ENCODE measurements around the gene NAA38.
A peak's percentile ranks its signal among the peaks of the same experiment; 100 is the strongest.

NAA38 gene

DNA sequence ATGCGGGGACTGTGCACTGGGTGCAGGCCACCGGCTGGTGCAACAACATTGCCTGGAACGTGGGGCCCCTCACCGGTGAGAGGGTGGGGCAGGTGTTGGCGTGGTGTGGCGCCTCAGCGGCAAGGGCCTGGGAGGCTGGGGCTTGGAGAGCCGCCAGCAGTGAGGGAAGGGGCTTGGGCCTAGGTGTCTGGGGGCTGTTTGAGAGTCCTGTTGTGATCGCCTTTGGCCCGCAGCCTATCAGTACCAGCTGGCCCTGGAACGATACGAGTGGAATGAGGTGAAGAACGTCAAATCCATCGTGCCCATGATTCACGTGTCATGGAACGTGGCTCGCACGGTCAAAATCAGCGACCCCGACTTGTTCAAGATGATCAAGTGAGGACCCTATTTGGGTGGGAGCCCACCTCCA, 5.1 kb downstream of the NAA38 start:
- no peak for DNase-seq (ENCODE audit: low read depth)

DNA sequence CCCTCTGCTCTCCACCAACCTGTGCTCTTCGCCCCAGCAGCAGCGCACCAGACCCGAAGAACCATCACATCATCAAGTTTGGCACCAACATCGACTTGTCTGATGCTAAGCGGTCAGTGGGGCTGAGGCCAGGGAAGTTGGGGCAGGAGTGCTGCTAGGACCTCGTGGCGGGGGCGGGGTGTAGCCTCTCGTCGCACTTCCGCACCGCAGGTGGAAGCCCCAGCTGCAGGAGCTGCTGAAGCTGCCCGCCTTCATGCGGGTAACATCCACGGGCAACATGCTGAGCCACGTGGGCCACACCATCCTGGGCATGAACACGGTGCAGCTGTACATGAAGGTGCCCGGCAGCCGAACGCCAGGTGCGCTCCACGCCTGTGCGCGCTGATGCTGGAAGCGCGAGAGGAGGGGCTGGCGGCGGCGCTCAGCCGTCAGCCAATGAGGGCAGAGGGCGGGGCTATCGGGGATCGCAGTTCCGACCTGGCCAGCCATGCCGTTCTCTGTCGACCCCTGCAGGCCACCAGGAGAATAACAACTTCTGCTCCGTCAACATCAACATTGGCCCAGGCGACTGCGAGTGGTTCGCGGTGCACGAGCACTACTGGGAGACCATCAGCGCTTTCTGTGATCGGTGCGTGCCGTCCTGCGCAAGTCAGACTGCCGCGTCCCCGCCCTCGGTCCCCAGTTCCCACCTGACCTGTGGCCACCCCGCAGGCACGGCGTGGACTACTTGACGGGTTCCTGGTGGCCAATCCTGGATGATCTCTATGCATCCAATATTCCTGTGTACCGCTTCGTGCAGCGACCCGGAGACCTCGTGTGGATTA, 5.7 kb downstream of the NAA38 start:
- DNase-seq (ENCODE audit: low read depth) = peak; percentile 84

DNA sequence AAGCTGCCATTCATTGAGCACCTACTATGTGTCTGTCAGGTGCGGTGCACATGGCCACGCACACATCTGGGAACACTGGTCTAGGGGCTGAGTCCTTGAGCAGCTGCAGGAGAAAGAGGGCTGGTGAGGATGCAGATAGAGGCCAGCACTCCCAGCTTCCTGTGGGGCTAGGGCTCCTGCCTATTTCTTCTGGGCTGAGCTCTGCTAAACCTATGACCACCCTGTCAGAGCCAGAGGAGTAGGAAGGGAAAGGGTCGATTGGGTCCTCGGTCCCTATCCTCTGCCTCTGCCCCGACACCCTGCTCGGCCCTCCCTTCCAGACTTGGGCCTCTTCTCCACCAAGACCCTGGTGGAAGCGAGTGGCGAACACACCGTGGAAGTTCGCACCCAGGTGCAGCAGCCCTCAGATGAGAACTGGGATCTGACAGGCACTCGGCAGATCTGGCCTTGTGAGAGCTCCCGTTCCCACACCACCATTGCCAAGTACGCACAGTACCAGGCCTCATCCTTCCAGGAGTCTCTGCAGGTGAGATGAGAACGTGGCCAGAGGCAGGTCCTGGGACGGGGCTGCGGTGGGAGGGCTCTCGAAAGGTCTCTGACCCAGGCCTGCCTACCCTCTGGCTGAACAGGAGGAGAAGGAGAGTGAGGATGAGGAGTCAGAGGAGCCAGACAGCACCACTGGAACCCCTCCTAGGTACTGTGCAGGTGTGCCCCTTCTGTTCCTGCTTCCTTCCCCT, 6.5 kb downstream of the NAA38 start:
- DNase-seq (ENCODE audit: low read depth) = no peak

GRCh38 chr17:7849751-7850504, 7.4 kb downstream of the NAA38 start:
- no peak for DNase-seq (ENCODE audit: low read depth)

DNA sequence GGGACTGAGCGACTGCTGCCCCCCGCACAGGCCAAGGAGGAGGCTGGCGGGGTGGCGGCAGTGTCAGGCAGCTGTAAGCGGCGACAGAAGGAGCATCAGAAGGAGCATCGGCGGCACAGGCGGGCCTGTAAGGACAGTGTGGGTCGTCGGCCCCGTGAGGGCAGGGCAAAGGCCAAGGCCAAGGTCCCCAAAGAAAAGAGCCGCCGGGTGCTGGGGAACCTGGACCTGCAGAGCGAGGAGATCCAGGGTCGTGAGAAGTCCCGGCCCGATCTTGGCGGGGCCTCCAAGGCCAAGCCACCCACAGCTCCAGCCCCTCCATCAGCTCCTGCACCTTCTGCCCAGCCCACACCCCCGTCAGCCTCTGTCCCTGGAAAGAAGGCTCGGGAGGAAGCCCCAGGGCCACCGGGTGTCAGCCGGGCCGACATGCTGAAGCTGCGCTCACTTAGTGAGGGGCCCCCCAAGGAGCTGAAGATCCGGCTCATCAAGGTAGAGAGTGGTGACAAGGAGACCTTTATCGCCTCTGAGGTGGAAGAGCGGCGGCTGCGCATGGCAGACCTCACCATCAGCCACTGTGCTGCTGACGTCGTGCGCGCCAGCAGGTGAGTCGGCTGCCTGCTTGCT, 8.1 kb downstream of the NAA38 start:
- no peak for DNase-seq (ENCODE audit: low read depth)

DNA sequence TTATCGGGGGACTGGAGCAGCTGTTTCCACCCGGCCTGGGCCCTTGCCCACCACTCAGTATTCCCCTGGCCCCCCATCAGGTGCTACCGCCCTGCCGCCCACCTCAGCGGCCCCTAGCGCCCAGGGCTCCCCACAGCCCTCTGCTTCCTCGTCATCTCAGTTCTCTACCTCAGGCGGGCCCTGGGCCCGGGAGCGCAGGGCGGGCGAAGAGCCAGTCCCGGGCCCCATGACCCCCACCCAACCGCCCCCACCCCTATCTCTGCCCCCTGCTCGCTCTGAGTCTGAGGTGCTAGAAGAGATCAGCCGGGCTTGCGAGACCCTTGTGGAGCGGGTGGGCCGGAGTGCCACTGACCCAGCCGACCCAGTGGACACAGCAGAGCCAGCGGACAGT, 8.6 kb downstream of the NAA38 start:
- DNase-seq (ENCODE audit: low read depth) = no peak

DNA sequence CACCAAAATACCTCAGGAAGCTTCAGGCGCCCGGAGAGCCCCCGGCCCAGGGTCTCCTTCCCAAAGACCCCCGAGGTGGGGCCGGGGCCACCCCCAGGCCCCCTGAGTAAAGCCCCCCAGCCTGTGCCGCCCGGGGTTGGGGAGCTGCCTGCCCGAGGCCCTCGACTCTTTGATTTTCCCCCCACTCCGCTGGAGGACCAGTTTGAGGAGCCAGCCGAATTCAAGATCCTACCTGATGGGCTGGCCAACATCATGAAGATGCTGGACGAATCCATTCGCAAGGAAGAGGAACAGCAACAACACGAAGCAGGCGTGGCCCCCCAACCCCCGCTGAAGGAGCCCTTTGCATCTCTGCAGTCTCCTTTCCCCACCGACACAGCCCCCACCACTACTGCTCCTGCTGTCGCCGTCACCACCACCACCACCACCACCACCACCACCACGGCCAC, 9.2 kb downstream of the NAA38 start:
- no peak for DNase-seq (ENCODE audit: low read depth)

- DNase-seq (ENCODE audit: low read depth) = no peak
These were observed 10.3 kb downstream of the NAA38 start for GRCh38 chr17:7846765-7847661.

- no peak for DNase-seq (ENCODE audit: low read depth)
These were observed 11.2 kb downstream of the NAA38 start for GRCh38 chr17:7846063-7846735.

GRCh38 chr17:7845359-7846062, 11.8 kb downstream of the NAA38 start:
- no peak for DNase-seq (ENCODE audit: low read depth)

GRCh38 chr17:7844292-7845154, 12.8 kb downstream of the NAA38 start:
- peak; percentile 88 for DNase-seq (ENCODE audit: low read depth)

DNA sequence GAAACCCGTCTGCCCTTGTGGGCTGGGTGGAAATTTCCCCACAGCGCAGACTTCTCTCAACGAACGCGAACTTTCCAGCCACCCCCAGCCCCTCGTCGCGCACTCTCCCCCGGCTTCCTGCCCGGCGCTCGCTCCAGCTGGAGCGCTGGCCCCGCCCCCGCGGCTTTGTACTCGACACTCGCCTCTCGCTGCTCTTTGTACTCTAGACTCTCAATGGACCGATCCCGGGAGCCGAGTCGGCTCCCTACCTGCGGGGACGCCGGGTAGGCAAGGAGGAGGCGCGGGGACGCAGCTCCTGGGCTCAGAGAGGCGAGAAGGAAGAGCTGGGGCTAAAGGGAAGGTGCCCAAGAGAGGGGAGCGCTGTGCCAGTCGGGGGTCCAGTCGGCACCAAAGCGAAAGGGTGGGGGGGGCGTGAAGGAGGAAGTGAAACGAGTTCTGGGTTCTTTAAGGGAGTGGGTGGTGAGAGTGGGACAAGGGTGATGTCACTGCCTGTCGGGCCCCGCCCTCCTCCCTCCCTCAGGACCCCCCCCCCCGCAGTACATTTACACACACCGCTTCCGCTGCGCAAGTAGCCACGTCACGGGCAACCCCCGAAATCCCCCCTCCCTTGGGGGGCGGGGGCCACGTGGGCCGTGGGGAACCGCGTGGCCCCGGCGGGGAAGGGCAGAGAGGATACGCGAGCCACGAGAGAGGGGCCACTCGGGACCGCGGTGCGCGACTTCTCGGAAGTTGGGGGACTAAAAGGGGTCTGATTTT, 13.6 kb downstream of the NAA38 start:
- peak; percentile 70 for DNase-seq (ENCODE audit: low read depth)

DNA sequence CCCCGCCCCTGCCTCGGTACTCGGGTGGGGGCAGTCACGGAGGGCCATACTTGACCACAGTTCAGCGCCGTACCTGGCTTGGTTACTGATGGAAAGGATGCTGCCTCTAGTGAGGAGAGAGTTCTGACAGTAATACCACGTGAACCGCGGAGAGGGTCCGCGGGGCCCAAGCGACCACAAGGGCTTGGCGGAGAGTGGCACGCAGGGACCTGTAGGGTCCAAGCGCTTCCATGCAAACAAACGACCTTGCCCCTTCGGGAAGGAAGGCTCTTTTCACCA, 14.2 kb downstream of the NAA38 start:
- no peak for DNase-seq (ENCODE audit: low read depth)

DNA sequence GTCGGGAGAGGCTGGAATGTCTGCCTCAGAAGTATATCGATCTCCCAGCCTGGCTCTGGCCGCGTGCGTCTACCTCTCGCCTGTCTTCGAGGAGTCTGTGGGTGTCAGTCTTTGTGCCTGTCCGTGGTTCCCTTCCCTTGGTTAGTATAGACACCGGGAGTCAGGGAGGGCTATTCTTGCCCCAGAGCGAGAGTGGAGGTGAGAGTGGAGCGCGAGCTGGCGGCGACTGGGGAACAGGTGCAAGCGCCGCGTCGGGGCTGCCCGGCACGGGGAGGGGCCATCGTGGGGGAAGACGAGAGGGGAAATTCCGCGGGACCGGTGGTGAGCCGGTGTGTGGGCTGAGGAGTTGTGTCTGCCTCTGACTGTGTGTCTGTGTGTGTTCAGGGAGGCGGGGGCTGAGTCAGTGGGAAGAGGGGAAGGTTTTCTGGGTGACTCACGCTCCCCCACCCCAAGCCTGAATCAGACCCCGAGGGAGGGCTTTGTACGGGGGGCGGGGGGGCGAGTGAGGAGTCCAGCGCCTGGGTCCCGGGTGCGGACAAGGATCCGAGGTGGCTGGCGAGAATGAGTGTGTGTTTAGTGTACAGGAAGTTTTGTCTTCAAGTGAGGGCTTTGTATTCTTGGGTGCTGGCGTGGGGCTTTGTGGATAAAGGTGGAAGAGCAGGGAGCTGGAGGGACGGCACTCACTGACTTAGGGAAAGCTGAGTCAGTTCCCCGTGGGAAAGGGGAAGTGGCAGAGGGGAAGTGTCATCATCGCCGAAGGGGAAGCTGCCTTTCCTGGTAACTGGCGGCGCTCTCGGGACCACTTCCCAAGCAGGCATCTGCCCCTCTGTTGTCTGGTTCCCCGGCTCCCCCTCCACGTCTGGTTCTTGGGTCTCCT, 14.7 kb downstream of the NAA38 start:
- DNase-seq (ENCODE audit: low read depth) = peak; percentile 68

GRCh38 chr17:7841915-7842379, 15.4 kb downstream of the NAA38 start:
- DNase-seq (ENCODE audit: low read depth) = peak; percentile 69

- DNase-seq (ENCODE audit: low read depth) = peak; percentile 78
These were observed 15.9 kb downstream of the NAA38 start for GRCh38 chr17:7841396-7841914.

DNA sequence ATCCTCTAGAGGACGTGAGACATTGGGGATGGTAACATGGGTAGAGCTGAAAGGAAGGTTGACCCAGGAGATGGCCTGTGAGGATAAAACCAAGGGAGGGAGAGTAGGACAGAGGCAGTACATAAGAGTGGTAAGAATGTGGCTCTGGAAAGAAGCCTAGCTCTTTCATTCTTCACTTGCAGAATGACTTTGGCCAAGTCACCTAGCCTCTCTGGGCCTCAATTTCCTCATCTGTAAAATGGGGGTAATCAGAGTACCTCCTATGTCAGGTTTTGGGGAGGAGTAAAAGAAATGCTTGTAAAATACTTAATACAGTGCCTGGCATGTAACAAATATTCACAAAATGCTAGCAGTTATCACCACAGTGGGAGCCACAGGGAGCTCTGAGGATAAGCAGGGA, 16.5 kb downstream of the NAA38 start:
- DNase-seq (ENCODE audit: low read depth) = no peak
